AG09319 (cell line): ENCODE data around the gene PINK1.
"Not testable (repeated sequence)": the region's sequence is repeated elsewhere in the genome, so short reads cannot be mapped to it uniquely, and the experiment has no call there.

Experiments used
- DNase-seq: peaks from one replicate; pipeline ENCODE4 v3.0.0-alpha.2; 2010; ENCODE audit warnings: low read depth; ENCODE audit errors: extremely low read depth
- TF ChIP-seq, protein P1 (sequence below): IDR thresholded peaks from 2 replicates; pipeline ENCODE4 v1.5.1; 2011; ENCODE audit warnings: low read depth, mild to moderate bottlenecking, inconsistent platforms, low read length, moderate library complexity

PINK1 gene

DNA sequence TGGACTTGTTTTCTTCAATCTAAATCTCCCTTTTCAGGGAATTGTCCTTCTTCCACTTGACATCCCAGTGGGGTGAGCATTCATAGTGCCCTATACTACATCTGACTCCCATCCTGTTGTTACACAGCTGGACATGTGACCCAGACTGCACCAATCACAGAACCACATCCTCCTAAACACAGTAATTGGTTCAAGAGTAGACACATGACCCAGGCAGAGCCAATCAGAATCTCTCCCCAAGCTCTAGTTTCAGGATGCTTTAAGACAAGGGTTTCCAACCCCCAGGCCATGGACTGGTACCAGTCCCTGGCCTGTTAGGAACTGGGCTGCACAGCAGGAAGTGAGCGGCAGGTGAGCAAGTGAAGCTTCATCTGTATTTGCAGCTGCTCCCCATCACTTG lies 33.5 kb downstream of the PINK1 start:
- no peak for DNase-seq
- TF ChIP-seq, protein P1, sequence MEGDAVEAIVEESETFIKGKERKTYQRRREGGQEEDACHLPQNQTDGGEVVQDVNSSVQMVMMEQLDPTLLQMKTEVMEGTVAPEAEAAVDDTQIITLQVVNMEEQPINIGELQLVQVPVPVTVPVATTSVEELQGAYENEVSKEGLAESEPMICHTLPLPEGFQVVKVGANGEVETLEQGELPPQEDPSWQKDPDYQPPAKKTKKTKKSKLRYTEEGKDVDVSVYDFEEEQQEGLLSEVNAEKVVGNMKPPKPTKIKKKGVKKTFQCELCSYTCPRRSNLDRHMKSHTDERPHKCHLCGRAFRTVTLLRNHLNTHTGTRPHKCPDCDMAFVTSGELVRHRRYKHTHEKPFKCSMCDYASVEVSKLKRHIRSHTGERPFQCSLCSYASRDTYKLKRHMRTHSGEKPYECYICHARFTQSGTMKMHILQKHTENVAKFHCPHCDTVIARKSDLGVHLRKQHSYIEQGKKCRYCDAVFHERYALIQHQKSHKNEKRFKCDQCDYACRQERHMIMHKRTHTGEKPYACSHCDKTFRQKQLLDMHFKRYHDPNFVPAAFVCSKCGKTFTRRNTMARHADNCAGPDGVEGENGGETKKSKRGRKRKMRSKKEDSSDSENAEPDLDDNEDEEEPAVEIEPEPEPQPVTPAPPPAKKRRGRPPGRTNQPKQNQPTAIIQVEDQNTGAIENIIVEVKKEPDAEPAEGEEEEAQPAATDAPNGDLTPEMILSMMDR: no peak

DNA sequence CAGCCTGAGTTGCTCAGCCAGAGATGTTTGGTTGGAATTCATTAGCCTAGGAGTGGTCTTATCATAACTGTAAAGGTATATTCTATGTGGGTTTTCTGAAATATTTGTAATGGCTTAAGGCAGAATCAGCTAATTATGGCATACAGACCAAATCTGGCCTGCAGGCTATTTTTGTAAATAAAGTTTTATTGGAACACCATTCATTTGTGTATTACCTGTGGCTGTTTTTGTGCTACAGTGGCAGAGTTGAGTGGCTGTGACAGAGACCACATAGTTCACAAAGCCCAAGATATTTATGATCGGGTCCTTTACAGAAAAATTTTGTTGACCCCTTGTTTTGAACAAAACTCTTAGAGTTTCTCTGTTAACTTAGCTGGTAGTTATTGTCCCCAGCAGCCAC lies 35.3 kb downstream of the PINK1 start:
- TF ChIP-seq, protein P1: no peak
- DNase-seq: no peak

DNA sequence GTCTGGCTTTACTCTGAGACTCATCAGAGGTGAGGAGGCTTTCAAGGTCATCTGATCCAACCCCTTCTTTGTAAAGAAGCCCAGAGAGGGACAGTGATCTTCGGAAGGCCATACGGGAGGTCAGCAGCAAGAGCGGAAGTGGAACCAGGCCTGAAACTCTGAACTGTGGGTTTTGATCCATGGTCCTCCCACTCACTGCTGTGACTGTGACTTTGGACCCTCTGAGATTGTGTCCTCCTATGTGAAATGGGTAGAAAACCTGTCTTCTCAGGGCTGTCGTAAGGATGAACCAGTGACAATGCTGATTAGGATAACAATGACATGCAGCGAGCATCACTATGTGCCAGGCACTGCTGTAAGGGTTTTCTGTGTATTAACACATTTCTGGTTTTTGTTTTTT lies 37.7 kb downstream of the PINK1 start:
- TF ChIP-seq, protein P1: no peak
- no peak for DNase-seq

DNA sequence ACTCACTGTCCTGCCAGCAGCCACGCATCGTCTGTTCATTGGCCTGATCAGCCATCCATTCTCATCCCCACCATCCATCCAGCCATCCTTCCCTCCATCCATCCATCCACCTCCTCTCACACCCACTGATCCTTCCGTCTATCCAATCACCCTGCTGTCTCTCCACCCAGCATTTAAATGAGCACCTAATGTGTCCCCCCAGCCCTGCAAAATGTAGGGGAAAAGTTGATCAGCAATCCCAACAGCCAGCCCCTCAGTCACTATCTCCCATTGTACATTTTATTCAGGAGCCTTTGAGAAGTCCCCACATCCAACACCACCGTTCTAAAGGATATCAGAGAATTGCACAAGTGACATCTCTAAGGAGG lies 39.0 kb downstream of the PINK1 start:
- TF ChIP-seq, protein P1: no peak
- DNase-seq: no peak

DNA sequence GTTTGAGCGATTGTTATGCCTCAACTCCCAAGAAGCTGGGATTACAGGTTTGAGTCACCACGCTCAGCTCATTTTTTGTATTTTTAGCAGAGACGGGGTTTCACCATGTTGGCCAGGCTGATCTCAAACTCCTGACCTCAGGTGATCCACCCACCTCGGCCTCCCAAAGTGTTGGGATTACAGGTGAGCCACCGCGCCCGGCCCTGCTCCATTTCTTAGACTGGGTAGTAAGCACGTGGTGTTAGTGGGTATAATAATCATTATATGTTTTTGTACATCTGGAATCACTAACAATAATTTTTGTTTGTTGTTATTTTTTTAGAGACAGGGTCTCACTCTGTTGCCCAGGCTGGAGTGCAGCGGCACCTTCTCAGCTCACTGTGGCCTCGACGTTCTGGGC lies 40.4 kb downstream of the PINK1 start:
- DNase-seq: not testable (repeated sequence)

DNA sequence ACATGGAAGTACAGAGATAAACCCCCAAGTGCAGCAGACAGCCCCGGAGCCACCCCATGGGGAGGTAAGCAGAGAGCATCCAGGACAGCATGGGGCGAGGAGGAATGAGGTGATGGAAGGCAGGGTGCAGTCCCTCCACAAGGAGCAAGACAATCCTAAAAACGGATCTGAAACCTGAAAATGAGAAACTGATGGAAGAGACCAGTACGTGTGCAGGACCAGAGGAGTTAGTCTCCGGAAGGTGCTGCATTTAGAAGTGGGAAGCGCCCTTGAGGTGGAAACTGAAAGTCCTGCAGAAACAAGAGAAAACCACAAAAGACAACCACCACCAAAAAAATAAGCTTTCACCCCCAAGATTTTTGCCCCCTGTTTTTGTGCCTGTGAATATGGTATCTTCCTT lies 45.3 kb downstream of the PINK1 start:
- TF ChIP-seq, protein P1: no peak
- DNase-seq: no peak

DNA sequence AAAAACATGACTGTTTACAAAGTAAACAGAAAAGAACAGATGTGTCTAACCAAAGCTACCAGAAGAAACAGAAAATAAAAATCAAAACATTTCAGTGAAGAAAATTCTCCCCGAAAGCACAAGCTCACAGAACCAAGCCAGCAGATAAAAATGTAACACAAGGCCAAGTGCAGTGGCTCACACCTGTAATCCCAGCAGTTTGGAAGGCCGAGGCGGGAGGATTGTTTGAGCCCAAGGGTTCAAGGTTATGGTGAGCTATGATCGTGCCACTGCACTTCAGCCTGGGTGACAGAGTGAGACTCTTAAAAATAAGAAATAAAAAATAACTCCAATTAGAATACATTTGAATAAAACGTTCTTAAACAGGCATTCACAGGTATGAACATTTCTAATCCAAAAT lies 47.0 kb downstream of the PINK1 start:
- no peak for DNase-seq
- TF ChIP-seq, protein P1: no peak

DNA sequence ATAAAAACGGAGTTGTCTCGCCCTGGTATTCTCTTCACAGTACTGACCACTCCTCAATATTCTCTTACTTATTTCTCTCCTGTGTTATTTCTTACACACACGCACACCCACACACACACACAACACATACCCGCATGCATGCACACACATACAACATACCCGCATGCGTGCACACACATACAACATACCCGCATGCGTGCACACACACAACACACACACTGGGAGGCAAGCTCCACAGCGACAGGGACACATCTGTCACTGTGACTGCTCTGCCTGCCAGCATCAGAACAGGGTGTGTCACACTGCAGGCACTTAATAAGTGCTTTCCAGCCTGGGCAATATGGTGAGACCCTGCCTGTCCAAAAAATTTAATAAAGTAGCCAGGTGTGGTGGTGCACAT lies 48.7 kb downstream of the PINK1 start:
- DNase-seq: no peak
- TF ChIP-seq, protein P1: no peak
